ENCODE results near the gene ABLIM3. TPM values are rescaled to one million over a fixed set of nuclear protein-coding genes. Genes with fewer than 3 reads are reported as not detected.

Gene ABLIM3
- polyA plus RNA-seq, 3 donors from 2014 or later, result 0.21 to 0.30 TPM; not detected in 1

DNA sequence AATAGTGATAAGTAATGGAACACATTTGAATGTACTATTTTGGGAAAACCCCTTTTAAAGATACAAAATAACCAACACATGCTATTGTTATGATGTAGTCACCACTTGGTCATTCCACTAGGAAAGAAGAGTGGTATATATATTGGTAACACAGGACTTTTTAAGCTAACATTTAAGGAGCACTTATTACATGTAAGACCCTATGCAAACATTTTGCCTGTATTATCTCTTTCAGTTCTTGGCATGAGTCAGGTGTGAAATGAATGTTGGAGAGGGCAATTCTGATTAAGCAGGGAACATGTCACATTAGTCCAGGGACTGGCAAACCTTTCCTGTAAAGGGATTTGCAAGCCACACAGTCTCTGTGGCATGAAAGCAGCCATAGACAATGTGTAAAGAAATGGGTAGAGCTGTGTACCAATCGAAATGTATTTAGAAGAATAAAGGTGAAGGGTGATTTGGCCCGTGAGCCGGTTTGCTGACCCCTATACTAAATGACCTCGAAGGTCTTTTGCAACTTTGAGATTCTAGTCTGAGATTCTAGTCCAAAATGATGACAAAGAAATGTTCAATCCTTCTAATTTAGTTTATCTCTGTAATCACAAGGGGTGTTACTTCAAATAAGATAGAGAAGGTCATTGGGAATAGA lies 15.3 kb downstream of the ABLIM3 start:
- H3K36me3 Mint-ChIP-seq, result no peaks in the 10 kb centered on the region
- H3K27ac Mint-ChIP-seq, result no peak overlapping the region
- H3K27me3 Mint-ChIP-seq (ENCODE audit: low read depth in 3 of 3), result peaks cover 0 to 2% (median 1%) of the 10 kb centered on the region in 3 donors
- H3K4me3 Mint-ChIP-seq, result no peak overlapping the region
- DNase-seq, result no peak
- H3K9me3 Mint-ChIP-seq, result no peaks in the 10 kb centered on the region
- H3K4me1 Mint-ChIP-seq, result no peaks in the 10 kb centered on the region

DNA sequence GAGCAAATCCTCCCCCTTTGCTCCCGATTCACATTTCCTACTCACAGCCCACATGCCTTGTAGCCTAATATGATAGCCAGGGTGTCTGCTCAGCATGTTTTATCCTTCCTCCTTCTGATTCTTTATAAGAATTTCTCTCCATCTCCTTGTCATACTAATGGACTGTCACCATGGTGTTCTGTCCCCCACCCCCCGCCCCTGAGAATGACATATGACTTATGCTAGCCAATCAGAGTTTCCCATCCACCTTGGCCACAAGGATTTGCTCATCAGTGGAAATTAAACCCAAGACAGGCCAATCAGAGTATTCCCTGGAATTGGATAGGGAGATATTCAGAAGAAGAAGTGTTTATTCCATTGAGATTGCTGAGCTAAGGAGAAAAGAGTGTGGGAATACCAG lies 16.0 kb downstream of the ABLIM3 start:
- no peaks in the 10 kb centered on the region for H3K4me1 Mint-ChIP-seq
- DNase-seq, result no peak
- H3K4me3 Mint-ChIP-seq, result no peak overlapping the region
- H3K27me3 Mint-ChIP-seq (ENCODE audit: low read depth in 3 of 3), result peaks cover 0 to 2% (median 1%) of the 10 kb centered on the region in 3 donors
- no peak overlapping the region for H3K27ac Mint-ChIP-seq
- no peaks in the 10 kb centered on the region for H3K9me3 Mint-ChIP-seq
- no peaks in the 10 kb centered on the region for H3K36me3 Mint-ChIP-seq

- Mint-ChIP-seq H3K4me3 (no peak overlapping the region), H3K4me1 (no peaks in the 10 kb centered on the region), H3K9me3 (no peaks in the 10 kb centered on the region), H3K36me3 (no peaks in the 10 kb centered on the region), H3K27ac (no peak overlapping the region), H3K27me3 (ENCODE audit: low read depth in 3 of 3) (peaks cover 0 to 6% (median 1%) of the 10 kb centered on the region in 3 donors)
- no peak for DNase-seq
These were observed 19.0 kb downstream of the ABLIM3 start for GRCh38 chr5:149160291-149160787.

DNA sequence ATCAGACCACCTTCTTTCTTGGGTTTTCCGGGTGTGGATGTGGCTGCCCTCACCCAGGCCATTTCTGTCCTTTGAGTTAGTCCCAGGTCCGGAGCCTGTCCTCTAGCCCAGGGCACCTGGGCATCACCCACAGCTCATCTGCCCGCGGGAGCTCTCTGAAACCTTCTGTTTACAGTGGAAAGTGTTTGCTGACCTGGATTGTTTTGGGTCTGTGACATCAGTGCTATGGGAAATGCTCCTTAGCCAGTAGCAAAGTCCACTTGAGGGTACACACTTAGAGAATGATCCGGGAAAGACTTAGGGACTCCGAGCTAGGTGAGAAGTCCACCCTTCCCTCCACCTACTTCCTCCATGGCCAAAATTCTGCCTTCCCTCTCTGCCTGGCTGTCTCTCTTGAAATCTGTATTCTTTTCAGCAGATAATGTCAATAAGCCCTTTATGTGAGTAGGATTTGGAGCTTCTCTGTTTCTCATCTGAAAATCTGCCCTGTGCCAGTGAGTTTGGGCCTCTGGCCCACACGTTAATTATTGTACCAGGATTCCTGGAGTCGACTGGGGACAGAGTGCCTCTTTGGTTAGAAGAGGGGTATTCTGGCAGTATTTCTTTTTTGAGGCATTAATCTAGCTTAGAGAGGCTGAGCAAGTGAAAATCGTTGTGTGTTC lies 19.9 kb downstream of the ABLIM3 start:
- peaks cover 0 to 6% (median 1%) of the 10 kb centered on the region in 3 donors for H3K27me3 Mint-ChIP-seq (ENCODE audit: low read depth in 3 of 3)
- no peak for DNase-seq
- no peak overlapping the region for H3K27ac Mint-ChIP-seq
- no peaks in the 10 kb centered on the region for H3K4me1 Mint-ChIP-seq
- no peaks in the 10 kb centered on the region for H3K9me3 Mint-ChIP-seq
- H3K36me3 Mint-ChIP-seq, result no peaks in the 10 kb centered on the region
- no peak overlapping the region for H3K4me3 Mint-ChIP-seq

GRCh38 chr5:149161850-149162249 lies 20.6 kb downstream of the ABLIM3 start:
- no peaks in the 10 kb centered on the region for H3K9me3 Mint-ChIP-seq
- no peaks in the 10 kb centered on the region for H3K4me1 Mint-ChIP-seq
- no peaks in the 10 kb centered on the region for H3K36me3 Mint-ChIP-seq
- H3K27me3 Mint-ChIP-seq (ENCODE audit: low read depth in 3 of 3), result peaks cover 0 to 4% (median 1%) of the 10 kb centered on the region in 3 donors
- no peak overlapping the region for H3K4me3 Mint-ChIP-seq
- H3K27ac Mint-ChIP-seq, result no peak overlapping the region
- no peak for DNase-seq

DNA sequence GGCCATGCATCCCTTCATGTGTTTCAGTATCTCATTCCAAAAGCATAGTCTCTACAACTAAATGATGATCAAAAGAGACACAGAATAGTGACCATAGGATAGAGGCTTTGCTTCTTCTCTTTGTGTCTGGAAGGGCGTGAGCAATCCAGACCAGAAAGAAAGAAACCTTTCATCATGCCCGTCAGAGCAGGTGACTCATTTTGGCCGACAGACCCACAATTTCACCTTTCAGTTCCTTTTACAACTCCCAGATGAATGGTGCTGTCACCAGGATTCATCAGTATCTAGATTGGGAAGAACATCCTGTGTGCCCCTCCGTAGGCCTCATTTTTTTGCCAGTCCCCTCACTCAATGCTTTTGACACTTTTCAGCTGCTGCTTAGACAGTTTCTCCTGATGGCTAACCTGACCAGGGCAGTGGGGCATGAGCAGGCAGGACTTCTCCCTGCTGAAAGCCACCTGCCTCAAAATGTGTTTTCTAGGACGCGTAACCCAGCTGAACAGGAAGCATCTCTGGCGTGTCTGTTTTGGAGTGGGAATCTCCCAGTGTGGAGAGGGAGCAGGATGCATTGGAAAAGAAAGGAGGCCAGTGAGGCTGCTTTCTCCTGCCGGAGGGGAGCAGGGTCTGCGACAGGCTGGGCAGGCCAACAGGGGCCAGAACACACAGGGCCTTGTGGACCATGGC lies 21.2 kb downstream of the ABLIM3 start:
- no peaks in the 10 kb centered on the region for H3K36me3 Mint-ChIP-seq
- H3K27ac Mint-ChIP-seq, result no peak overlapping the region
- H3K4me3 Mint-ChIP-seq, result no peak overlapping the region
- H3K9me3 Mint-ChIP-seq, result no peaks in the 10 kb centered on the region
- peaks cover under 1 to 5% (median 1%) of the 10 kb centered on the region in 3 donors for H3K27me3 Mint-ChIP-seq (ENCODE audit: low read depth in 3 of 3)
- H3K4me1 Mint-ChIP-seq, result no peaks in the 10 kb centered on the region
- DNase-seq, result no peak

DNA sequence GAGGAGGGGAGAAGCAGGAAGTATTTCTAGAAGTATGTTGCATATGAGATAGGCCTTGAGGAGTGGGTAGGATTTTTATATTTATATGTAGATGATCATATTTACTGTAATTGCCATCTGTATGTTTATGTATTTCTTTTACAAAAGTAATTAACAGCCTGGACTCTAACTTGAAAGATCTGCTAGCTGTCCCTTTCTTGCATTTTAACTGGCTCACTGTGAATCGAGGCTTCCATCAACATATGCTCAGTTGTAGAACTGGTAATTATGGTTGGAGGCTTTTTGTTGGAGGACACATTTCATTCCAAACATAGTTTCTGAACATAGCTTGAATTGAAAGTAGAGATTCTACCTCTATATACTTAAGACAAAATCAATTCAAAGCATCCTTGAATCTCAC lies 23.4 kb downstream of the ABLIM3 start:
- peaks cover 2 to 12% (median 4%) of the 10 kb centered on the region in 3 donors for H3K27me3 Mint-ChIP-seq (ENCODE audit: low read depth in 3 of 3)
- no peaks in the 10 kb centered on the region for H3K9me3 Mint-ChIP-seq
- H3K4me3 Mint-ChIP-seq, result no peak overlapping the region
- no peaks in the 10 kb centered on the region for H3K36me3 Mint-ChIP-seq
- no peak overlapping the region for H3K27ac Mint-ChIP-seq
- no peak for DNase-seq
- no peaks in the 10 kb centered on the region for H3K4me1 Mint-ChIP-seq

DNA sequence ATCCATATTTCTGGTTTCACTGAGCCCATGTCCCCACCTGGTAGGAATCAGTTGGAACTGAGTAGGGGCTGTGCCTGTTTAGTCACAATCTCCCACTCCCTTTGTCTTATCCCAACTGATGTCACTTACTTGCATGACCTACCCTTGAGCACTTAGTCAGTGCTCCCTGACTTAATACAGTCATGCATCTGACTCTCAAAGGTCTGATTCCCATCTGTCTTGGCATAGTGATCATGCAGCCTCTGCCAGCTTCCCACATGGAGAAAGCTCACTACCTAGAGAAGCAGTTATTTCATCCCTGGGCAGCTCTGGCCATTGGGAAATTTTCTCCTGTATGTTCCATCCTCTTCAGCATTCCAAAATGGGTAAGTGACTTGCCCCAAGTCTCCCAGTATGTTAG lies 24.8 kb downstream of the ABLIM3 start:
- no peaks in the 10 kb centered on the region for H3K36me3 Mint-ChIP-seq
- no peak overlapping the region for H3K27ac Mint-ChIP-seq
- no peaks in the 10 kb centered on the region for H3K9me3 Mint-ChIP-seq
- no peaks in the 10 kb centered on the region for H3K4me1 Mint-ChIP-seq
- DNase-seq, result no peak
- H3K27me3 Mint-ChIP-seq (ENCODE audit: low read depth in 3 of 3), result peaks cover 2 to 12% (median 4%) of the 10 kb centered on the region in 3 donors
- no peak overlapping the region for H3K4me3 Mint-ChIP-seq

GRCh38 chr5:149166591-149167100 lies 25.4 kb downstream of the ABLIM3 start:
- no peaks in the 10 kb centered on the region for H3K36me3 Mint-ChIP-seq
- no peaks in the 10 kb centered on the region for H3K4me1 Mint-ChIP-seq
- H3K9me3 Mint-ChIP-seq, result no peaks in the 10 kb centered on the region
- peaks cover 2 to 12% (median 4%) of the 10 kb centered on the region in 3 donors for H3K27me3 Mint-ChIP-seq (ENCODE audit: low read depth in 3 of 3)
- no peak overlapping the region for H3K27ac Mint-ChIP-seq
- no peak for DNase-seq
- no peak overlapping the region for H3K4me3 Mint-ChIP-seq

DNA sequence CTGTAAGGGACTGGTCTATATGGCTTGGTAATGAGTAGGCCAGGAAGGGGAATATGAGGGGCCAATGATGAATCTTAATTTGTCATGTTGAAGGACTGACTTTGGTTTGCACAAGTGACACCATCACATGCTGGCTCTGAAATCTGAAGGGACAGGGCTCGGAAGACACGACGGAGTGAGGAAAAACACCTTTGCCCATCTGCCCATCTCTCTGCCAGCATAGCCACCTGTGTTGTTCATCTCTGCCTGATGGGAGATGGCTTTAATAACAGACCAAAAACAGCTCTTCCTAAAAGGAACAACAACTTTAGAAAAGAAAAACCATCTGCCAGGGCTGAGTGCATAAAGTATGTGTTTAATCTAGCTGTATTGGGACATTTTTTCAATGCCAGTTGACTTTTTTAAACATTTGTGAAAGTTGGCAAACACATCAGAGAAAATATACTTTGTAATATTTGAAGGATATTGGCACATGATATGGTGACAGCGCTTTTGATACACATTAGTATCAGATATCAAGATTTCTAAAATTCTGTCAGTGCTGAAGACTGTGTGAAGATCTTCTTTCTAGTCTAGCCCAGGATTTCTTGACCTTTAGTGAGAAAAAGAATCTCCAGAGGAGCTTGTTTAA lies 27.1 kb downstream of the ABLIM3 start:
- DNase-seq, result no peak
- Mint-ChIP-seq H3K36me3 (no peaks in the 10 kb centered on the region), H3K27ac (no peak overlapping the region), H3K4me1 (no peaks in the 10 kb centered on the region), H3K27me3 (ENCODE audit: low read depth in 3 of 3) (peaks cover 2 to 10% (median 4%) of the 10 kb centered on the region in 3 donors), H3K4me3 (no peak overlapping the region), H3K9me3 (no peaks in the 10 kb centered on the region)

- Mint-ChIP-seq H3K4me1 (no peaks in the 10 kb centered on the region), H3K27ac (no peak overlapping the region), H3K4me3 (no peak overlapping the region), H3K36me3 (no peaks in the 10 kb centered on the region), H3K9me3 (no peaks in the 10 kb centered on the region), H3K27me3 (ENCODE audit: low read depth in 3 of 3) (peaks cover 2 to 7% (median 4%) of the 10 kb centered on the region in 3 donors)
- no peak for DNase-seq
These were observed 29.0 kb downstream of the ABLIM3 start for GRCh38 chr5:149170299-149170698.

GRCh38 chr5:149172261-149172660 lies 31.0 kb downstream of the ABLIM3 start:
- Mint-ChIP-seq H3K27me3 (ENCODE audit: low read depth in 3 of 3) (peaks cover 2 to 7% (median 4%) of the 10 kb centered on the region in 3 donors), H3K4me3 (no peak overlapping the region)

DNA sequence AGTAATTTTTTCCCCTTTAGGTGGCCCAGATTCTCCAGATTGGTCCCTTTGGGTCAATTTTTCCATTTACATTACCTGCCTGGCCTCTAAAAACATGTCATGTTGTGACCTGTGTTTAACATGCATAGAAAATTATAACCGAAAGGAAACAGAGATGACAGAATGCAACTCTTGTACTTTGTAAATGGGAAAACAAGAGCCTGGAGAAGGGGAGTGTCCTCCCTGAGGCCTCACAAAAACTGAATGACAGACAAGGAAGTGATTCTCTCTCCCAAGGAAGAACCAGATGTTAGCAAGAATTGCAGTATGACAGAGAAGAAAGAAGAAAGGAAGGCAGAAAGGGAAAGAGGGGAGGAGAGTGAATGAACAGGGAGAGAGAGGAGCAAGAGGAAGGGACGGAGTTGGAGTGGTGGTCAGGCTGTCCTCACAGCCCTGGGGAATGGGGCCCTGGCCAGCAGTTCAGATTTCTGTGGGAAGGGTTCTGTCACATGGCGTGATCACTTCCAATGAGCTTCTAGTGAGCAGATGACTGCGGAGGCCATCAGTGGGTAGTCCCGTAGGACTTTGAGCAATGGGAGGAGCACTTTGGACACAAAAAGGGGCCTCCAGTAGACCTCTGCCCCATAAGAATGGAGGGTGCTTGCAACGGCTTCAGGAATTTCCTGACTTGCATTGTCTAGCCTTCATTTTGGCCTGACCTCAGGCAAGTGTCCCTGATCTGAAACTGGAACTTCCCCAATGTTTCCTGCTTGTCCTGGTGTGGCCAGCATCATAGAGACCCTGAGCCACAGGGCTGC lies 31.6 kb downstream of the ABLIM3 start:
- no peak overlapping the region for H3K27ac Mint-ChIP-seq

More at GRCh38 chr5:149172261-149172660, 31.0 kb downstream of the ABLIM3 start:
- no peak overlapping the region for H3K27ac Mint-ChIP-seq
- no peaks in the 10 kb centered on the region for H3K9me3 Mint-ChIP-seq
- H3K4me1 Mint-ChIP-seq, result no peaks in the 10 kb centered on the region
- no peaks in the 10 kb centered on the region for H3K36me3 Mint-ChIP-seq
- DNase-seq, result no peak

More for the DNA sequence above, 31.6 kb downstream of the ABLIM3 start:
- H3K36me3 Mint-ChIP-seq, result no peaks in the 10 kb centered on the region
- no peaks in the 10 kb centered on the region for H3K9me3 Mint-ChIP-seq
- H3K4me1 Mint-ChIP-seq, result no peaks in the 10 kb centered on the region
- H3K27me3 Mint-ChIP-seq (ENCODE audit: low read depth in 3 of 3), result peaks cover 0 to 4% (median 2%) of the 10 kb centered on the region in 3 donors
- no peak for DNase-seq
- H3K4me3 Mint-ChIP-seq, result no peak overlapping the region

All from immature natural killer cell (primary cell).